Dermis microvascular lymphatic vessel endothelial cell (primary cell): ENCODE results near the gene PIMREG. TPM values are rescaled to one million over a fixed set of nuclear protein-coding genes. Genes with fewer than 3 reads are reported as not detected.

Experiments used
- DNase-seq, 2 donors: peaks; one replicate each; pipeline versions ENCODE4 v3.0.0 to v3.0.0-alpha.2; 2010; ENCODE audit warnings: low read depth in 2 of 2
- total RNA-seq: library from RNA; depleted of rRNA; stranded (reverse); fragments of >200 nt; gene quantifications from 2 replicates; pipeline ENCODE4 v1.2.1, GENCODE V29; 2014

The PIMREG gene
- total RNA-seq, 1 donor from 2014 or later = 21.7 TPM

- no peak for DNase-seq
Measured at GRCh38 chr17:6437956-6438355, 6.3 kb upstream of the PIMREG start.

GRCh38 chr17:6439951-6440350, 4.3 kb upstream of the PIMREG start:
- DNase-seq = no peak

GRCh38 chr17:6442775-6443174, 1.5 kb upstream of the PIMREG start:
- DNase-seq = no peak

GRCh38 chr17:6444571-6445335, 498 bp downstream of the PIMREG start:
- DNase-seq = no peak

GRCh38 chr17:6446516-6447100, 2.4 kb downstream of the PIMREG start:
- DNase-seq = no peak

- no peak for DNase-seq
Measured at GRCh38 chr17:6448473-6448872, 4.2 kb downstream of the PIMREG start.

- no peak for DNase-seq
Measured at GRCh38 chr17:6449307-6449706, 5.1 kb downstream of the PIMREG start.

GRCh38 chr17:6450926-6451832, 6.9 kb downstream of the PIMREG start:
- DNase-seq = peak in 1 of 2 donors; percentile 33

- no peak for DNase-seq
Measured at GRCh38 chr17:6452471-6453266, 8.4 kb downstream of the PIMREG start.

GRCh38 chr17:6453279-6454024, 9.2 kb downstream of the PIMREG start:
- DNase-seq = no peak

GRCh38 chr17:6454495-6455320, 10.5 kb downstream of the PIMREG start:
- DNase-seq = no peak

- peak; percentile 45 to 56 for DNase-seq
Measured at GRCh38 chr17:6455321-6455705, 11.1 kb downstream of the PIMREG start.

GRCh38 chr17:6456321-6456720, 12.1 kb downstream of the PIMREG start:
- DNase-seq = no peak

- peak in 1 of 2 donors; percentile 59 for DNase-seq
Measured at GRCh38 chr17:6456914-6457687, 12.8 kb downstream of the PIMREG start.

- DNase-seq = no peak
Measured at GRCh38 chr17:6457688-6458459, 13.6 kb downstream of the PIMREG start.

- DNase-seq = no peak
Measured at GRCh38 chr17:6458460-6458950, 14.2 kb downstream of the PIMREG start.

GRCh38 chr17:6460531-6461161, 16.4 kb downstream of the PIMREG start:
- DNase-seq = no peak

GRCh38 chr17:6461246-6461645, 17.0 kb downstream of the PIMREG start:
- no peak for DNase-seq
